ENCODE measurements around the gene C3orf33. TPM values are rescaled to one million over a fixed set of nuclear protein-coding genes. Genes with fewer than 3 reads are reported as not detected.

Gene C3orf33
- total and polyA plus RNA-seq, 9 of the 15 experiments (the other 6 are each of a cell fraction or from before 2014, with no cell fraction given), result 4.1 to 10.2 (median 6.0) TPM

GRCh38 chr3:155792532-155792931 is 13.5 kb downstream of the C3orf33 start (continued):
- TF ChIP-seq ZNF280A (IDR thresholded peaks at IDR 0.05; ENCODE audit: low read depth, partially characterized antibody) (peak; percentile 43), CC2D1A (IDR thresholded peaks at IDR 0.05) (no peak), BRF1 (IDR thresholded peaks at IDR 0.05; ENCODE audit: borderline replicate concordance, extremely low read depth, insufficient read length) (no peak), ZSCAN29 (IDR thresholded peaks at IDR 0.05) (no peak), ZBTB40 (IDR thresholded peaks at IDR 0.05) (no peak), ZBTB40 (CRISPR knock-in tag; IDR thresholded peaks at IDR 0.05) (no peak), ZNF212 (CRISPR knock-in tag; IDR thresholded peaks at IDR 0.05) (no peak), PURB (CRISPR knock-in tag; IDR thresholded peaks at IDR 0.05; ENCODE audit: low read depth) (no peak), COPS2 (conservative IDR thresholded peaks at IDR 0.05) (no peak), PTBP1 (IDR thresholded peaks at IDR 0.05; ENCODE audit: low read depth, low read length) (no peak), MXD1 (CRISPR knock-in tag; IDR thresholded peaks at IDR 0.05; ENCODE audit: borderline replicate concordance, poor library complexity, severe bottlenecking) (no peak), NELFE (IDR thresholded peaks at IDR 0.05; ENCODE audit: insufficient read depth, insufficient read length) (no peak), SRSF3 (IDR thresholded peaks at IDR 0.05; ENCODE audit: insufficient read depth, low read length) (no peak), HMGXB4 (CRISPR knock-in tag; IDR thresholded peaks at IDR 0.05) (no peak), KDM4B (IDR thresholded peaks at IDR 0.05; ENCODE audit: borderline replicate concordance in 2 of 2, low read depth in 1 of 2) (no peak), PHF21A (IDR thresholded peaks at IDR 0.05; ENCODE audit: borderline replicate concordance, low read depth) (no peak), CHCHD3 (CRISPR knock-in tag; IDR thresholded peaks at IDR 0.05) (no peak)
